ENCODE data around the gene AGAP1.

AGAP1 gene

GRCh38 chr2:235928751-235929370, 435.0 kb downstream of the AGAP1 start:
- H3K9me3 ChIP-seq (ENCODE audit: control insufficient read depth, low read length): no peaks in the 10 kb centered on the region
- H3K9ac ChIP-seq (ENCODE audit: low read length): no peak overlapping the region
- peaks cover 19% of the 10 kb centered on the region for H3K36me3 ChIP-seq (ENCODE audit: control insufficient read depth, insufficient read depth, low read length, severe bottlenecking)
- DNase-seq (ENCODE audit: low read depth): no peak
- H3K27me3 ChIP-seq (replicated peaks; ENCODE audit: control insufficient read depth, insufficient read depth, low read length): no peaks in the 10 kb centered on the region
- no peak overlapping the region for H3K4me3 ChIP-seq (ENCODE audit: low read length)
- H3K4me1 ChIP-seq (ENCODE audit: control insufficient read depth, insufficient read depth, low read length): no peaks in the 10 kb centered on the region

DNA sequence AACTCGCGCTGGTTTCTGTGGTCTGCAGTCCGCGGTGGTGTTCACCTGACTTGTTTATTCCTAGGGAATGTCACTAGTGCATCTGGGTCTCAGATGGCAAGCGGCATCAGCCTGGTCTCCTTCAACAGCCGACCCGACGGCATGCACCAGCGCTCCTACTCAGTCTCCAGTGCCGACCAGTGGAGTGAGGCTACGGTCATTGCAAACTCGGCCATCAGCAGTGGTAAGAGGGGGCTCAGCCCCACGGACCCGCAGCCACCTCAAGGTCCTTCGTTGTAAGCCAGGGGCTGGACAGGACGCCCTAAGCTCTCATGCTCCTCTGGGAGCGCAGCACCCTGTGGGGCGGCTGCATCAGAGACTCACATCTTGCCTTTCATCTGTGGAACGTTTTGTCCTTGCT, 436.9 kb downstream of the AGAP1 start:
- Histone ChIP-seq H3K9ac (ENCODE audit: low read length) (no peak overlapping the region), H3K4me3 (ENCODE audit: low read length) (no peak overlapping the region), H3K27me3 (replicated peaks; ENCODE audit: control insufficient read depth, insufficient read depth, low read length) (no peaks in the 10 kb centered on the region), H3K9me3 (ENCODE audit: control insufficient read depth, low read length) (no peaks in the 10 kb centered on the region), H3K36me3 (ENCODE audit: control insufficient read depth, insufficient read depth, low read length, severe bottlenecking) (peaks cover 25% of the 10 kb centered on the region), H3K4me1 (ENCODE audit: control insufficient read depth, insufficient read depth, low read length) (no peaks in the 10 kb centered on the region)
- no peak for DNase-seq (ENCODE audit: low read depth)

- Histone ChIP-seq H3K36me3 (ENCODE audit: control insufficient read depth, insufficient read depth, low read length, severe bottlenecking) (peaks cover 25% of the 10 kb centered on the region), H3K9me3 (ENCODE audit: control insufficient read depth, low read length) (no peaks in the 10 kb centered on the region), H3K27me3 (replicated peaks; ENCODE audit: control insufficient read depth, insufficient read depth, low read length) (no peaks in the 10 kb centered on the region), H3K9ac (ENCODE audit: low read length) (no peak overlapping the region), H3K4me3 (ENCODE audit: low read length) (no peak overlapping the region), H3K4me1 (ENCODE audit: control insufficient read depth, insufficient read depth, low read length) (no peaks in the 10 kb centered on the region)
- DNase-seq (ENCODE audit: low read depth): no peak
These were observed 437.8 kb downstream of the AGAP1 start for GRCh38 chr2:235931676-235932075.

DNA sequence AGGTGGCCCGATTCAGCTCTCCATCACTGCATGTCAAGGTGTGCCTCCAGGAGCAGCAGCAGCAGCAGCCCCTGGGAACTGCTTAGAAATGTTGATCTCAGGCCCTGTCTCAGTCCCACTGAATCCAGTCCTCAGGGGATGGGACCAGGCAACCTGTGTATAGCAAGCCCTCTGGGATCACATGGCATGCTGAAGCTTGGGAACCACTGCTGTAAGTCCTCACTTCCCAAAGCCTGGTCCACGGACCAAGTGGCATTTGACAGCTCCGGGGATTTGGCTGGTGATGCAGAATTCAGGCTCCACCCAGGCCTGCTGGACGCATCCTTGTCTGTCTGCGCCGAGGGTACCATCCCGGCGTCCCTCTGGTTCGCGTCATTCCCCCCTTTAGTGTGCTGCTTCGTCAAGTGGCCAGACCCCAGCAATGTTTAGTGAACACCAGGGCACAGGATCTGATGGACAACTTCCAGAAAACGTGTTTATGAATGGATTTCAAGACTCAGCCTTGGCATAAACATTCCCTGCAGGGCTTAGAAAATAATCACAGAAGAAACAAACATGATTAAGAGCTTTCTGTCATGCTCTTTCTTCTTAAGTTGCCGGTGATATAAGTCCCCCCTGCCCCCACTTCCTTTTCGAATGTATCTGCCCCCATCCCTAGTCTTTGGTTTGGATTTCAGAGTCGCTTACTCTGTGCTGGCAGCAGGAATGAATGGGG, 440.4 kb downstream of the AGAP1 start:
- H3K4me1 ChIP-seq (ENCODE audit: control insufficient read depth, insufficient read depth, low read length): no peaks in the 10 kb centered on the region
- H3K9ac ChIP-seq (ENCODE audit: low read length): no peak overlapping the region
- H3K4me3 ChIP-seq (ENCODE audit: low read length): no peak overlapping the region
- H3K36me3 ChIP-seq (ENCODE audit: control insufficient read depth, insufficient read depth, low read length, severe bottlenecking): peaks cover 25% of the 10 kb centered on the region
- DNase-seq (ENCODE audit: low read depth): no peak
- H3K27me3 ChIP-seq (replicated peaks; ENCODE audit: control insufficient read depth, insufficient read depth, low read length): no peaks in the 10 kb centered on the region
- no peaks in the 10 kb centered on the region for H3K9me3 ChIP-seq (ENCODE audit: control insufficient read depth, low read length)

- no peak for DNase-seq (ENCODE audit: low read depth)
- peaks cover 25% of the 10 kb centered on the region for H3K36me3 ChIP-seq (ENCODE audit: control insufficient read depth, insufficient read depth, low read length, severe bottlenecking)
- H3K4me3 ChIP-seq (ENCODE audit: low read length): no peak overlapping the region
- no peaks in the 10 kb centered on the region for H3K27me3 ChIP-seq (replicated peaks; ENCODE audit: control insufficient read depth, insufficient read depth, low read length)
- H3K9me3 ChIP-seq (ENCODE audit: control insufficient read depth, low read length): no peaks in the 10 kb centered on the region
- H3K9ac ChIP-seq (ENCODE audit: low read length): no peak overlapping the region
- peaks cover 2% of the 10 kb centered on the region for H3K4me1 ChIP-seq (ENCODE audit: control insufficient read depth, insufficient read depth, low read length)
These were observed 441.1 kb downstream of the AGAP1 start for GRCh38 chr2:235934774-235935484.

GRCh38 chr2:235935773-235936172, 441.9 kb downstream of the AGAP1 start:
- H3K9me3 ChIP-seq (ENCODE audit: control insufficient read depth, low read length): no peaks in the 10 kb centered on the region
- no peaks in the 10 kb centered on the region for H3K27me3 ChIP-seq (replicated peaks; ENCODE audit: control insufficient read depth, insufficient read depth, low read length)
- H3K9ac ChIP-seq (ENCODE audit: low read length): no peak overlapping the region
- H3K4me3 ChIP-seq (ENCODE audit: low read length): no peak overlapping the region
- peaks cover 22% of the 10 kb centered on the region for H3K36me3 ChIP-seq (ENCODE audit: control insufficient read depth, insufficient read depth, low read length, severe bottlenecking)
- H3K4me1 ChIP-seq (ENCODE audit: control insufficient read depth, insufficient read depth, low read length): peaks cover 9% of the 10 kb centered on the region
- DNase-seq (ENCODE audit: low read depth): no peak

DNA sequence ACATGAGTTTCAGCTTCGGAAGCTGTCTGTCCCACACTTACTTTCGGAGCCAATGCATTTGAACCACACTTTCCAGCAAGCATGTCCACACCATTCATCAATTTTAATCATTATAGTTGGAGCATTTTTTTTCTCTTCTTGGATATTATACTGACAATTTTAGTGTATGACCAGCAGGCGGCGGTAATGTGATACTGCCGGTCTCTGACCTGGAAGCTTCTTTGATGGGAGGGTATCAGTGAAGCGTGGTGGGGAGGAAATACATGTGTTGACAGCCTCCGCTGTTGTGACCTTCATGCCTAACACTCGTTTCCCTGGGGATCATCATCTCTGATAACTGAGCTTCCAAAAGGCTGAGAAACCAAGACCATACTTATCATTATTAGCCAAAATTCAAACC, 442.6 kb downstream of the AGAP1 start:
- Histone ChIP-seq H3K36me3 (ENCODE audit: control insufficient read depth, insufficient read depth, low read length, severe bottlenecking) (peaks cover 16% of the 10 kb centered on the region), H3K27me3 (replicated peaks; ENCODE audit: control insufficient read depth, insufficient read depth, low read length) (no peaks in the 10 kb centered on the region), H3K9ac (ENCODE audit: low read length) (no peak overlapping the region), H3K9me3 (ENCODE audit: control insufficient read depth, low read length) (no peaks in the 10 kb centered on the region), H3K4me1 (ENCODE audit: control insufficient read depth, insufficient read depth, low read length) (peaks cover 9% of the 10 kb centered on the region), H3K4me3 (ENCODE audit: low read length) (no peak overlapping the region)
- no peak for DNase-seq (ENCODE audit: low read depth)

DNA sequence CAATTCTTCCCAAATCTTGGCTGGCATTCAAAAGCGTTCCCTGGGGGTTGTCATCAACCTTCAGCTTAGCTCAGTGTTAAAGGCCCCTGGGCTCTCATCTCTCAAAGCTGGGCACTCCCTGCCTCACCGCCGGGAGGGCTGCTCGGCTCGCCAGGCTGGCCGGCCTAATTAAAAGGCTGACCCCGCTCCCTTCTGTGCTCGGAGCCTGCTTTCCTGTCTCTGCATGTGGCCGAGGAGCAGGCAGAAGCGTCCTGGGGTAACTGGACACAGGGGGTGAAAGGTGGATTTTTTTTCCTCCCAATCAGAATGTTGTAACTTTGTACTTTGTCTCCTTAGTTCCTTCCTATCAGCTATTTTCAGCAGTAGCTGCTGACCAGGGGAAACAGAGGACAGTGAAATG, 443.2 kb downstream of the AGAP1 start:
- H3K4me3 ChIP-seq (ENCODE audit: low read length): no peak overlapping the region
- H3K27me3 ChIP-seq (replicated peaks; ENCODE audit: control insufficient read depth, insufficient read depth, low read length): no peaks in the 10 kb centered on the region
- peaks cover 9% of the 10 kb centered on the region for H3K4me1 ChIP-seq (ENCODE audit: control insufficient read depth, insufficient read depth, low read length)
- no peaks in the 10 kb centered on the region for H3K9me3 ChIP-seq (ENCODE audit: control insufficient read depth, low read length)
- no peak for DNase-seq (ENCODE audit: low read depth)
- H3K9ac ChIP-seq (ENCODE audit: low read length): no peak overlapping the region
- H3K36me3 ChIP-seq (ENCODE audit: control insufficient read depth, insufficient read depth, low read length, severe bottlenecking): peaks cover 10% of the 10 kb centered on the region

- Histone ChIP-seq H3K9ac (ENCODE audit: low read length) (no peak overlapping the region), H3K36me3 (ENCODE audit: control insufficient read depth, insufficient read depth, low read length, severe bottlenecking) (peaks cover 9% of the 10 kb centered on the region), H3K4me1 (ENCODE audit: control insufficient read depth, insufficient read depth, low read length) (peaks cover 9% of the 10 kb centered on the region), H3K4me3 (ENCODE audit: low read length) (no peak overlapping the region), H3K9me3 (ENCODE audit: control insufficient read depth, low read length) (no peaks in the 10 kb centered on the region), H3K27me3 (replicated peaks; ENCODE audit: control insufficient read depth, insufficient read depth, low read length) (no peaks in the 10 kb centered on the region)
- no peak for DNase-seq (ENCODE audit: low read depth)
These were observed 443.7 kb downstream of the AGAP1 start for GRCh38 chr2:235937526-235937925.

DNA sequence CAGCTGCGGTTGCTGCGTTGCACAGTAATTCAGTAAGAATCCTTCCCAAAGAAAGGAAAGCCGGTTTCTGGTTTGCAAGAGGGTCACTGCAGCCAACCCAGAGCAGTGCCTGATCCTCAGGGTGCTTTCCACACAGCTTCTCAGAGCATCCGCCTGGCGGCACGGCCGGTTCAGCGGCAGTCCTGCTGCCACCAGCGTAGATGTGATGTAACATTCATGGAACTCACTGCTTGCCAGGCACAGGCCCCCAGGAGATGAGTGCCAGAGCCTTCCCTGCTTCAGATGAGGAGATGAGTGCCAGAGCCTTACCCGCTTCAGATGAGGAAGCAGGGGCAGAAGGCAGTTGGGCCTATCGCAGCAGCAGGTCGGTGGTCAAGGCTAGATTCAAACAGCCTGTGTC, 444.1 kb downstream of the AGAP1 start:
- Histone ChIP-seq H3K9me3 (ENCODE audit: control insufficient read depth, low read length) (no peaks in the 10 kb centered on the region), H3K27me3 (replicated peaks; ENCODE audit: control insufficient read depth, insufficient read depth, low read length) (no peaks in the 10 kb centered on the region), H3K4me3 (ENCODE audit: low read length) (no peak overlapping the region), H3K4me1 (ENCODE audit: control insufficient read depth, insufficient read depth, low read length) (peaks cover 9% of the 10 kb centered on the region), H3K9ac (ENCODE audit: low read length) (no peak overlapping the region), H3K36me3 (ENCODE audit: control insufficient read depth, insufficient read depth, low read length, severe bottlenecking) (peaks cover 7% of the 10 kb centered on the region)
- no peak for DNase-seq (ENCODE audit: low read depth)

DNA sequence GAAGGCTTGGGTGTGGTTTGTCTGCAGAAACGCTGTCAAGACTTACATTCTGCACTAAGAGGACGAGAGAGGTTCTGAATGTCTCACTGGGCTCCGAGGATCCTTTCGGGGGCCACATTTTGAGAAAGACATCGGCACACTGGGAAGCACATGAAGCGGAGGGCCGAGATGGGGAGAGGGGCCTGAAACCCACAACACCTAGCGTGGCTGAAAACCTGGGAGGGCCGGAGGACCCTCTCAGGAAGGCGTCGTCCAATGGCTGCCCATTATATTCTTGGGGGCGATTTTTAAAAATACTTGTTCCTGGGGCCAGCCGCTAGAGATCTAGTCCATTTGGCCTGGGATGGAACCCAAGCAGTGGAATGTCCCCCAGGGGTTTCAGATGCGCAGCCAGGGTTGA, 444.8 kb downstream of the AGAP1 start:
- no peak overlapping the region for H3K9ac ChIP-seq (ENCODE audit: low read length)
- H3K4me1 ChIP-seq (ENCODE audit: control insufficient read depth, insufficient read depth, low read length): peaks cover 9% of the 10 kb centered on the region
- peaks cover 7% of the 10 kb centered on the region for H3K36me3 ChIP-seq (ENCODE audit: control insufficient read depth, insufficient read depth, low read length, severe bottlenecking)
- no peaks in the 10 kb centered on the region for H3K9me3 ChIP-seq (ENCODE audit: control insufficient read depth, low read length)
- DNase-seq (ENCODE audit: low read depth): no peak
- no peak overlapping the region for H3K4me3 ChIP-seq (ENCODE audit: low read length)
- no peaks in the 10 kb centered on the region for H3K27me3 ChIP-seq (replicated peaks; ENCODE audit: control insufficient read depth, insufficient read depth, low read length)
